Urinary bladder (tissue), 4 donors: Measurements from ENCODE around the gene RBM19. TPM values are rescaled to one million over a fixed set of nuclear protein-coding genes. Genes with fewer than 3 reads are reported as not detected.
"Not testable (repeated sequence)": the region's sequence is repeated elsewhere in the genome, so short reads cannot be mapped to it uniquely, and the experiment has no call there.

ENCODE experiments used
- DNase-seq: peaks from one replicate; pipeline ENCODE4 v3.0.0-alpha.2; 2015; ENCODE audit errors: extremely low spot score
- H3K27ac ChIP-seq: one replicate; pipeline ENCODE4 v1.5.1; 2013; ENCODE audit warnings: low read depth, mild to moderate bottlenecking, moderate library complexity
- H3K36me3 ChIP-seq: one replicate; pipeline ENCODE4 v1.6.1; 2013; ENCODE audit warnings: mild to moderate bottlenecking, moderate library complexity; ENCODE audit not compliant: insufficient read depth
- H3K4me1 ChIP-seq: one replicate; pipeline ENCODE4 v1.6.1; 2013; ENCODE audit warnings: mild to moderate bottlenecking, moderate library complexity; ENCODE audit not compliant: insufficient read depth
- H3K4me3 ChIP-seq: one replicate; pipeline ENCODE4 v1.5.1; 2013; ENCODE audit warnings: low read depth, low read length
- WGBS: extraction: QIAGEN DNeasy Blood & Tissue Kit; methylation state at CpG from one replicate; pipeline ENCODE4 v1.1.7; 2013; 5-methylcytosine and 5-hydroxymethylcytosine counted together
- polyA plus RNA-seq: library from polyadenylated mRNA; stranded (reverse); fragments of 200-250 nt; gene quantifications from one replicate; pipeline ENCODE4 v1.2.3, GENCODE V29; 2013
- total RNA-seq: library from RNA; depleted of rRNA; stranded (reverse); fragments of >200 nt; gene quantifications from one replicate; pipeline ENCODE4 v1.2.3, GENCODE V29; 2014
- donor health status: healthy with polysubstance abuse.
- donor health status: healthy.

Gene RBM19
- total and polyA plus RNA-seq, 2 donors: 15.4 to 16.3 TPM

DNA sequence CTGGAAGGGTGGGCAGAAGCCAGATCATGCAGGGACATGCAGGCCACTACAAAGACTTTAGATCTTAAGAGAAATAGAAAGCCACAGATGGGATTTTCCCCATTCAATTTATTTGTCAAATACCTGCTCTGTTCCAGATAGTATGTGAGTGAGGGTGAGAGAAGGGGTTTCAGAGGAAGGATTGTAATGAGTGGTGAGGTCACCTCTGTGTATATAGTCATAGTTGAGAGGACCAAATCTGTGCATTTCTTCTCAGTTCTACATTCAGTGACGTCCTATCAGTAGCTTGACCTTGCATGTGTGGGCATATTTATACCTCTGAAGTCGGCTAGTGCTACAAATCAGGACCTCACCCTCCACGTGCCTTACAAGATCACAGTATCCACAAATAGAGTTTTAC, 31.2 kb upstream of the RBM19 start:
- no peak for DNase-seq
- H3K27ac ChIP-seq: no peak overlapping the region
- no peaks in the 10 kb centered on the region for H3K36me3 ChIP-seq
- no peak overlapping the region for H3K4me3 ChIP-seq
- peaks cover 1% of the 10 kb centered on the region for H3K4me1 ChIP-seq
- WGBS: 22% methylated on average over 3 of the region's 3 CpGs

- peaks cover 1% of the 10 kb centered on the region for H3K4me1 ChIP-seq
- no peak for DNase-seq
- 25% methylated on average over 7 of the region's 7 CpGs for WGBS
- H3K4me3 ChIP-seq: no peak overlapping the region
- no peaks in the 10 kb centered on the region for H3K36me3 ChIP-seq
- H3K27ac ChIP-seq: no peak overlapping the region
Observed at GRCh38 chr12:113996026-113996425, 29.9 kb upstream of the RBM19 start.

DNA sequence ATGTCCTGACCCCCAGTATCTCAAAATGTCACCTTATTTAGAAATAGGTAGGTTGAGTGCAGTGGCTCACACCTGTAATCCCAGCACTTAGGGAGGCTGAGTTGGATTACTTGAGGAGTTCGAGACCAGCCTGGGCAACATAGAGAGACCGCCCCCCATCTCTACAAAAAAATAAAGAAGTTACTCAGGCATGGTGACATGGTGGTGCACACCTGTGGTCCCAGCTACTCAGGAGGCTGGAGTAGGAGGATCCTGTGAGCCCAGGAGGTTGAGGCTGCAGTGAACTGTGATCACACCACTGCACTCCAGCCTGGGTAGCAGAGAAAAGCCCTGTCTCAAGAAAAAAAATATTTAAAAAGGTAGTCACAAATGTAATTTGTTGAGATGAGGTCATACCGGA, 27.9 kb upstream of the RBM19 start:
- 88% methylated on average over 3 of the region's 3 CpGs for WGBS
- Histone ChIP-seq H3K4me3 (no peak overlapping the region), H3K4me1 (peaks cover 1% of the 10 kb centered on the region), H3K36me3 (no peaks in the 10 kb centered on the region), H3K27ac (no peak overlapping the region)
- no peak for DNase-seq

GRCh38 chr12:113992751-113993150, 26.6 kb upstream of the RBM19 start:
- not testable (repeated sequence) for H3K4me1 ChIP-seq, DNase-seq, H3K27ac ChIP-seq, H3K4me3 ChIP-seq, H3K36me3 ChIP-seq
- WGBS: 66% methylated on average over 4 of the region's 4 CpGs

DNA sequence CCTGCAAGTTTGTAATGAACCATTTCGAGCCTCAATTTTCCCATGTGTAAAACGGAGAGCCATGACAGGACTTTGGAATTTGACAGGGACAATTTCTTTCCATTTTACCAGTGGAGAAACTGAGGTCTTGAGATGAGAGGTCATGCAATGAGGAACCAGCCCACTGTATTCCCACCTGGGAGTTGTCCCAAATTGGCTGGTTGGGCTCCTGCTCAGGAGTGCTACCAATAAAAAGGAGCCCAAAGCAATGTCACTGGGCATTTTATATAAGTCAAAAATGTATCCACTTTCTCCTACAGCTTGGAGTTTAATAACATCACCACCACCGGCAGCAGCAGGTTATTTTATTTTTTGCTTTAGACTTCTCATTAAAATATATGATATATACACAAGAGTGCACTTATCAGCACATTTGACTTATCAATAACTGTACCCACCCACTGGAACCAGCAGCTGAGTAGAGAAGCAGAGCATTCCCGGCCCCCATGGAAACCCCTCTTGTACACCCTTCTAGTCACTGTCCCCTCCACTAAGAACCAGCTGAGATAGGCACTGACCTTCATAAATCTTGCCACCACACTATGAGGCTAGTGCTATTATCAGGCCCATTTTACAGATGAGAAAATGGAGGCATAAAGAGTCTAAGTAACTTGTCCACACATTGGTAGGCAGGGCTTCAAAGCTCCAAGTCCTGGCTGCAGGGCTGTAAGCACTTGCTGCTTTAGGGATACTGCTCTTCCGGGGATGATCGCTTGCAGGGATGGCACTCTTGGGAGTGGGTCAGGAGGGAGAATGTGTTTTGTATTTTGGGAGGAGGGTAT, 25.3 kb upstream of the RBM19 start:
- WGBS: 49% methylated on average over 6 of the region's 6 CpGs
- H3K4me1 ChIP-seq: no peaks in the 10 kb centered on the region
- H3K36me3 ChIP-seq: no peaks in the 10 kb centered on the region
- no peak overlapping the region for H3K4me3 ChIP-seq
- no peak overlapping the region for H3K27ac ChIP-seq
- no peak for DNase-seq

DNA sequence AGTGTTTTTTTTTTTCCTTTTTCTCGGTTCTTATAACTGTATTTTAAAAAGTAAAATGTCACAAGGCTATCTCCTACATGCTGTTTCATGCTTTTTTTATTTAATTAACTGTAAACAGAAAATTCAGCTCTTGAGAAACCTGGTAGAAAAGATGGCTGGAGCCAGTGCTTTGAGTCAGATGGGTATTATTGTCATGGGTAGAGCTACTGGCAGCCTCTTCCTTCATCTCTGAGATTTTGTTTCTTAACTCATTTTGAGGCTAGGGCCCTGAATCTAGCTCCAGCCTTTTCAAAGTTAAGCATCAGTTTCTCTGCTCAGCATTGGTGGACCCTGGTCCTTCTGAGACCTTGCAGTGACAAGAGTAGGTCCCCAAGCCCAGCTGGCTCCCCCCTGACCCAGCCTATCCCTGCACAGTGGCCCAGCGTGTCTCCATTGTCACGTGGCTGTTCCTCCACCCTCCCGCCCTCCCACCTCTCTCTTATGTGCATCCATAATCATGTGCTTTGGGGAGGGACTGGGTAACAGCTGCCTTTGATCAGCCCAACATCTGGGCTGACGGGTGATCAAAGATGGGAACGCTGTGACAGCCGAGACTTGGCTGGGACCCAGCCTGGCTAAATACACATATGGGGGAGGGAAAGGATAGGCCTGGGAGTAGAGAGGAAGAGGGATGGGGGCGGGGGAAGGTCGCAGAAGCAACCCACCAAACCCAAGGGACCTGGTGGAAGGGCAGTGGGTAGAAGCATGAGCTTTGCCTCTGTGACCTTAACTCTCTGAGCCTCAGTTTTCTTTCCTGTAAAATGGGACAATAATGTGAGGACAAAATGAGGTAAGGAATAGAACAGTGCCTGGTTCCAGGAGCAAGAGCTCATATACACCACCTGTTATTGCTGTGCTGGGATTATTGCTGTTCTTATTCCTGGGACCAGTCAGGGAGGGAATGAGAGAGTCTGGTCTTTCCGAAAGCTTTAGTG, 24.4 kb upstream of the RBM19 start:
- 26% methylated on average over 10 of the region's 10 CpGs for WGBS
- DNase-seq: no peak
- Histone ChIP-seq H3K27ac (no peak overlapping the region), H3K36me3 (no peaks in the 10 kb centered on the region), H3K4me3 (no peak overlapping the region), H3K4me1 (no peaks in the 10 kb centered on the region)

GRCh38 chr12:113988976-113989375, 22.9 kb upstream of the RBM19 start:
- no peak overlapping the region for H3K27ac ChIP-seq
- no peaks in the 10 kb centered on the region for H3K36me3 ChIP-seq
- no peak for DNase-seq
- no peak overlapping the region for H3K4me3 ChIP-seq
- 79% methylated on average over 4 of the region's 4 CpGs for WGBS
- H3K4me1 ChIP-seq: no peaks in the 10 kb centered on the region

GRCh38 chr12:113988064-113988451, 21.9 kb upstream of the RBM19 start:
- 79% methylated on average over 4 of the region's 4 CpGs for WGBS
- H3K27ac ChIP-seq: no peak overlapping the region
- DNase-seq: no peak
- no peaks in the 10 kb centered on the region for H3K4me1 ChIP-seq
- H3K4me3 ChIP-seq: no peak overlapping the region
- H3K36me3 ChIP-seq: no peaks in the 10 kb centered on the region

DNA sequence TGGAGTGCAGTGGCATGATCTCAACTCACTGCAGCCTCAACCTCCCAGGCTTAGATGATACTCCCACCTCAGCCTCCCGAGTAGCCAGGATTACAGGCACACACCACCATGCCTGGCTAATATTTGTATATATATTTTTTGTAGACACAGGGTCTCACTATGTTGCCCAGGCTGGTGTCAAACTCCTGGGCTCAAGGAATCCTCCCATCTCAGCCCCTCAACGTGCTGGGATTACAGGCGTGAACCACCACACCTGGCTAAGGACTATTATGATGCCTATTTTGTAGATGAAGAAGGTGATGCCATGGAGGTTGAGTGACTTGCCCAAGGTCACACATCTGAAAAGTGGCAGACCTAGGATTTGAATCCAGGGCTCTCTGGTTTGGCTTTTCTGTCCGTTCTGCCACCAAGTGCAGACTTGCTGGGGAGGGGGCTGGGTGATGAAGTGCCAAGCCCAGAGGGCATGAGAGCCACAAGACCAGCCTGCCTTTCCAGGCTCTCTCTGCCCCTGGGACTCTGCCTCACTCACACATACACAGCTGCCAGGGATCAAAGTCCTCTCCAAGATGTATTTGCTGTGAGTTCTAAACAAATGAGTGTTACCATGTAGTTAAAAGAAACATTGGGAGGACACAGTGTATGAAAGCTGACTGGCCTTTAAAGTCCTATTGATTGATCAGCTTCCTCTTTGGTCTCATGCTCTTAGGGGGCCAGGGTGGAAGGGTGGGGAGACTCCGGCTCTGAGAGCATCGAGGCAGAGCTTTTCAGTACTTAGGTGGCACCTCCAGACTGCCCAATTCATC, 21.3 kb upstream of the RBM19 start:
- no peaks in the 10 kb centered on the region for H3K36me3 ChIP-seq
- 58% methylated on average over 6 of the region's 6 CpGs for WGBS

DNA sequence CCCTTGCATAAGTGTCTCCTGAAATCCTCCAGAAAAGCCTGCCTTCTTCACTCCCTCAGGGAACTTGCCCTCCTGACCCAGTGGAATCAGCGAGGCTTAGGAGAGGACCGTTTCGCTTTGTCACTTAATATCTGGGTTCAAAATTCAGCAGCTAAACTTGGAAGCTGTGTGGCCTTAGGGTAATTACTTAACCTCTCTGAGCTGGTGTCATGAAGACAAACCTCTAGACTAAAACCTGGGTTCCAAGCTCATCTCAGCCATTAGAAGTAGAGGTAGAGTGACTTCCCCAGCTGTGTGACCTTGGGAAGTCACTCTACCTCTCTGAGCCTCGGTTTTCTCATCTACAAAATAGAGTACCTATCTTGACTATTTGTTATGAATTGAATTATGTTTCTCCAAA, 18.3 kb upstream of the RBM19 start:
- 81% methylated on average over 4 of the region's 4 CpGs for WGBS
- no peaks in the 10 kb centered on the region for H3K4me1 ChIP-seq
- no peak for DNase-seq
- H3K36me3 ChIP-seq: no peaks in the 10 kb centered on the region
- no peak overlapping the region for H3K27ac ChIP-seq
- H3K4me3 ChIP-seq: no peak overlapping the region

More for the DNA sequence above, 21.3 kb upstream of the RBM19 start:
- no peak overlapping the region for H3K4me3 ChIP-seq
- H3K27ac ChIP-seq: no peak overlapping the region
- no peaks in the 10 kb centered on the region for H3K4me1 ChIP-seq
- no peak for DNase-seq

DNA sequence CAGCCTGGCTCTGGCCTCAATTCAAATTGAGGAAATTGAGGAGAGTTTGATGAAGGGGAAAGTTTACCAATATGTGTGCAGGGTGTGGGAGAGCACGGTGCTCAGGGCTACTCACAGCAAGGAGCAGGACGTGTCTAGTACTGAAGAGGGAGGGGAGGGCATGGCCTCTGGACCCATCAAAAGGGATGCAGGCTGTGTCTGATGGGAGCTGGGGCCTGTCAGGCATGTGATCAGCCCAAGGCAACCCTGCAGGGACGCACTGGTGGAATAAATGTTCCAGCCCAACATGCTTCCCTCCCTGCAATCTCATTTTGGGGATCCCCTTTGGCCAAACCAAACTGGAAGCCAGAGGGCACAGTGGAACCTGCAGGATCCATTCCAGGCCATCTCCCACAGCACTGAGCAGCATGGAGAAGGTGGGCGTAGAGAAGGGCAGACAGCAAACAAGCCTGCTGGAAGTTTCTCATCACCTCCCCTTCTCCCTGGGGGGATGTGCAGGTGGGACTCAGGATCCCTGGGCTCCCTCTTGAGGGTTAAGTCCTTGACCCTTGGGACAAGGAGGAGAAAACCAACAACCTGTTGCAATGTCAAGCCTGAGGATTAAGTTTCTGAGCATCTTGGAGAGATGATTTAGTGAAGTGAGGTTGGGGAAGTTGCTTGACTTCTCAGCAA, 17.8 kb upstream of the RBM19 start:
- H3K4me1 ChIP-seq: no peaks in the 10 kb centered on the region
- no peaks in the 10 kb centered on the region for H3K36me3 ChIP-seq
- 62% methylated on average over 4 of the region's 4 CpGs for WGBS
- H3K4me3 ChIP-seq: no peak overlapping the region
- no peak for DNase-seq
- H3K27ac ChIP-seq: no peak overlapping the region

GRCh38 chr12:113983265-113983664, 17.1 kb upstream of the RBM19 start:
- 21% methylated on average over 2 of the region's 2 CpGs for WGBS
- Histone ChIP-seq H3K4me3 (no peak overlapping the region), H3K27ac (no peak overlapping the region), H3K4me1 (no peaks in the 10 kb centered on the region), H3K36me3 (no peaks in the 10 kb centered on the region)
- no peak for DNase-seq

GRCh38 chr12:113981876-113982275, 15.8 kb upstream of the RBM19 start:
- Histone ChIP-seq H3K27ac (no peak overlapping the region), H3K4me3 (no peak overlapping the region), H3K4me1 (no peaks in the 10 kb centered on the region), H3K36me3 (no peaks in the 10 kb centered on the region)
- no peak for DNase-seq
- WGBS: 98% methylated on average over 3 of the region's 3 CpGs
